ENCODE results near the gene GALNT6.
"Not testable (repeated sequence)": the region's sequence is repeated elsewhere in the genome, so short reads cannot be mapped to it uniquely, and the experiment has no call there.

Gene GALNT6

DNA sequence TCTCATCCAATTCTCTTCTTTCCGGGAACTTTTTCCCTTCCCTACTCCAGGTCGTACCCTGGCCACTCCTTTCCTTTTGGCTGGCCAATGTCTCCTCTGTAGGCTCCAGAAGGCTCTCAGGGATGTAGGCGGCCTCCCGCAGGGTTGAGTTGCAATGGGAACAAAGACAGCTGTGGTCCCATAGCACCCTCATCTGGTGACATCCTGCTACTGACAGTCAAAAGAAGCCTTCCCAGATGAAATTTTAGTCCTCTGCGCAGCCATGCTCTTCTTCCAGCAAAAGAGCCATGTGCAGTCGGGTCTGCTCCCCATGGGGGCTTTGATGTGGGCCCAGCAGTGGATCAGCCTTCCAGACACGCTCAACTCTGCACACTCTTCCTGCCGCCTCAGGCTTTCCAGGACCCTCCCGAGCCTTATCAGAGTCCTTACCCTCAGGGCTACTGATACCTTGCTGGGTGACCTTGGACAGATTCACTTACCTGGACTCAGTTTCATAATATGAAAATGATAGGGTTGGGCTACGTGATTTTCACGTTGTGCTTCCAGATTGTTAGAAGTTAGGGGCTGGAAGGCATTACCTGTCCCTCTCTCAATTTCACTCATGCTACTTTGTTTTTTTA is 39.2 kb downstream of the GALNT6 start:
- DNase-seq (ENCODE audit: low spot score), result peak; percentile 47

DNA sequence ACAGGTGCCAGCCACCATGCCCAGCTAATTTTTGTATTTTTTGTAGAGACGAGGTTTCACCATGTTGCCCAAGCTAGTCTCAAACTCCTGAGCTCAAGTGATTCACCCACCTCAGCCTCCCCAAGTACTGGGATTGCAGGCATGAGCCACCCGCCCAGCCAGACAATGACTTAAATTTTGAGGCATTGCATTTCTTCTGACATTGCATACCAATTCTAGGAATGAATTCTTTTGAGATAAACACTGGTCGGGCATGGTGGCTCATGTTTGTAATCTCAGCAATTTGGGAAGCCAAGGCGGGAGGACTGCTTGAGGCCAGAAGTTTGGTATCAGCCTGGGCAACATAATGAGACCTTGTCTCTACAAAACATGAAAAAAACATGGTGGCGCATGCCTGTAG is 42.2 kb downstream of the GALNT6 start:
- DNase-seq (ENCODE audit: low spot score), result no peak

DNA sequence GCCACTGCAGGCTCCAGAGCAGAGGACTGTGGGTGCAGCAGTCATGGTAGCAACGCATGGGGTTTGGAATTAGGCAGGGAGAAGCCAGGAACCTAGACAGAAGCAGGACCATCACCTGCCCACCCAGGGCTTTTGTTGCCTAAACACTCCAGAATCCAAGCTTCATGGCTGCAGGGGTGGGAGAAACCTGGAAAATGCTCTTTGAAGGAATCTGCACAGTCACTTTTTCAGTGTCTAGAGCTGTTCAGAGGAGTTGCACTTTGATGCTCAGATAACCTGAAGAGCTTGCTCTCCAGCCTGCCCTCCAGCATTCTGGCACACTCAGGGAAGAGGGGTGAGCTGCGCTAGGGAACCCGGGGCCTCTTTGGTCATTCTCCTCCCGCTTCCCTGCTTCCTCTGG is 43.1 kb downstream of the GALNT6 start:
- no peak for DNase-seq (ENCODE audit: low spot score)

DNA sequence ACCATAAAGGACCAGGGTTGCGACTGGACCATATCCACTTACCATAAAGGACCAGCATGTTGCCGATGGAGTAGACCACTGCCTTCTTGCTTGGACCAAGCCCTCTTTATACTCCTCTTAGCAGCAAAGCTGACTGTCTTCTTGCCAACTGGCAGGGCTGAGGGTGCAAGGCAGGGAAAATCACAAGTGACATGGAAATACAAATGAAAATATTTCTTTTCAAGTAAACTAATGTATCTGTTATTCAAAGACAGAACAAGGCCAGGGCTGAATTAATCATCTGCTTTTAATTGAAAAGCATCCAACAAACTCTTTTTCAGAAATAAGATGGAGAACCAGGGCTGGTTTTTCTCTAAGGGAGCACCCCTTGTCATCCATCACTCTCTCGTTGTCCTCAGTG is 44.6 kb downstream of the GALNT6 start, which contains the start of gene CELA1:
CELA1 (minus strand) TSS at position 99 of the 400 bp plus-strand sequence; CDS start at position 58, 41 bp downstream.
- DNase-seq (ENCODE audit: low spot score), result no peak

DNA sequence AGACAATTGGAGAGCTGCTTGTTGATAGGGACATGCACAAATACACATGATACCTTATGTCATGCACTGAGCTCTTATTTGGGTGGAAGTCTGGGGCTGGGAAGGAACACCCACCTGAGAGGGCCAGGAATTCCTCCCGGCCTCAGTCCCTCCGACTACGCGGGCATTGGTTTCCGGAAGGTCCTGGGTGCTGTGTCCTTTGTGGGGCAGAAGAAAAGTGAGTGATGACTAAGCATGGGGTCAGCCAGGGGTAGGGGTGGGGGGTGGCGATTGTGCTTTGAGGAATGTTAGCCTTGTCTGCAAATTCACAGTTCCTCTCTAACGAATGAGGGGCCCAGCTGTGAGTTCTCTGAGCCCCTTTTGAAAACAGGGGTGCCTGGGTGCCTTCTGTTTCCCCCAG is 45.5 kb downstream of the GALNT6 start:
- DNase-seq (ENCODE audit: low spot score), result no peak

DNA sequence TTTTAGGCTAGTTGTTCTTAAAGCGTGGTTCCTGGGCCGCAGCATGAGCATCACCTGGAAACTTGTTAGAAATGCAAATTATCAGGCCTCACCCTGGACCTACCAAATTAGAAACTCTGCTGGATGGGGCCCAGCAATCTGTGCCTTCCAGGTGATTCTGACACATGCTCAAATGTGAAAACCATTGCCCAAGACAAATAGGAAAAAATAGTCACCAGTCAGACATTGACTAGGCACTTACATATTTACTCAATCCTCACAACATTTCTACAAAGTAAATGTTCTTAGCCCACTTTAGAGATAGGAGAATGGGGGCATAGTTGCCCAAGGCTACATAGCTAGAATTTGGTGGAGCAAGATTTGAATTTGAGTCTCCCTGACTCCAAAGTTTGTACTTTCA is 48.0 kb downstream of the GALNT6 start:
- DNase-seq (ENCODE audit: low spot score), result no peak

DNA sequence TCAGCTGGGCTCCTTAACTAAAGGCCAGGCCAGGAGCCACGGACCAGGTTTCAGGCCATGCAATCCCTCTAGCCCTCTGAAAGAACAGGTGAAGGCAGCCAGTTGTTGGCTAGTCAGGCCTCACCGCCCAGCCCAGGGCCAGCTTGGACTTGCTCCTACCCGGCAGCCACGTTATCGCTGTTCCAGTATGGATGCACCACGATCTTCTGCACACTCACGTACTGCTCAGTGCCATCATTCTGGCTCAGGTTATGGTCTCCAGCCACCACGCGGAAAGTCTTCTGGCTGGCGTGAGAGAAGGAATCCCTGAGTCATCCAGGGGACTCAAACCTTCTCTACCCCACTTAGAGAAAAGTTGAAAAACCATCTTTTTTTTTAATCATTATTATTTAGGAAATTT is 48.8 kb downstream of the GALNT6 start:
- no peak for DNase-seq (ENCODE audit: low spot score)

DNA sequence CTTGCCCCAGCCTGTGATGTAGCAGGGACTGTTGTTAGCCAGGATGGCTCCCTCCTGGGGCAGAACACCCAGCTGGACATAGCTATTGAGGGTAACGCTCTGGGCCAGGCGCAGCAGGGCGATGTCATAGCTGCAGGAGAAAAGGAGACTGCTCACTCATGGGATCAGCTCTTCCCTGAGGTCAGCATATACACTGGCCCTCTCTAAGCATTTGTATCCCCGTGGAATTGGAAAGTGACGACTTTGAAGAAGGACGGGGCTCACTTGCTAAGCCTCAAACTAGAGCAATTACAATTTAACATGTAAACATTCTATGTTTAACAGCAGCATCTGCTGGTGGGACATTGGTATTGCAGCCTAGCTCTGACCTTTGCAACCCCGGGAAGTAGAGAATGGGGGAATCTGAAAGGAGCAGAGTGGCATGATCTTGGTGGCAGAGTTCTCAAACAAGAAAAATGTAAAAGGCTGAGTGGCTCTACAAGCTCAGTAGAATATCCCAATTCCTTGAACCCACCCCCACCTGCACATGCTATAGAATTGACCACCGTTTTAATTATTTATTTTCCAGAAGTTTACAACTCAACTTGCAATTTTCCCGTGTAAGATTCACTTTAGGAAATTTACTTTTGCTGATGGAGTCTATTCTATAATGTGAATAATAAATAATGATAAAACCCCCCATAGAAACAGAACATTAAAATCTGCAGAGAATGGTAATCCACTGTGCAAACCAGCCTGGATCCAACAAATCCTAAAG is 49.8 kb downstream of the GALNT6 start:
- peak; percentile 83 for DNase-seq (ENCODE audit: low spot score)

DNA sequence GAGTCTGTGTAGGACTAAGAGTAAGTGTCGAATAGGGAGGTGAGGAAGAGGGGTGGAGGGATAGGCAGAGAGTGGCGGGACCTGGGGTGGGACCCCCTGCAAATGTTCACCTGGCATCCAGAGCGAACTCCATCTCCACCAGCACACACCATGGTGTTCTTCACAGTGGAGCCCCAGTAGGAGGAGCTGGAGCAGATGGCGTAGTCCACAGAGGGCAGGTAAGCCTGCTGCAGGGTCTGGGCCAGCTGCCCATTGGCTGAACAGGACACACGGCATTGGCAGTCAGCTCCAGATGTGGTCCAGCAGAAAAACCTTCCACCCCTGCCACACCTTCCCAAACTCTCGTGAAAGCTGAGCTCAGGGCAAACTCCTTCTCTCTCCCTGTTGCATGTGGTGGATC is 51.5 kb downstream of the GALNT6 start:
- DNase-seq (ENCODE audit: low spot score), result no peak

DNA sequence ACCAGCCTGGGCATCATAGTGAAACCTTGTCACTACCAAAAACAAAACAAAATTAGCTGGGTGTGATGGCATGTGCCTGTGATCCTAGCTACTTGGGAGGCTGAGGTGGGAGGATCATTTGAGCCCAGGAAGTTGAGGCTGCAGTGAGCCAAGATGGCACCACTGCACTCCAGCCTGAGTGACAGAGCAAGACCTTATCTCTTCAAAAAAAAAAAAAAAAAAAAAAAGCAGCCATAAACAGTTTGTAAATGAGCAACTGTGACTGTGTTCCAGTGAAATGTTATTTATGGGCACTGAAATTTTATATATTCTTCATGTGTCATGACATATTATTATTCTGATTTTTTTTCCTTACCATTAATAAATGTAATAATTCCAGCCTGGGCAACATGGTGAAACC is 53.9 kb downstream of the GALNT6 start:
- DNase-seq (ENCODE audit: low spot score), result not testable (repeated sequence)

DNA sequence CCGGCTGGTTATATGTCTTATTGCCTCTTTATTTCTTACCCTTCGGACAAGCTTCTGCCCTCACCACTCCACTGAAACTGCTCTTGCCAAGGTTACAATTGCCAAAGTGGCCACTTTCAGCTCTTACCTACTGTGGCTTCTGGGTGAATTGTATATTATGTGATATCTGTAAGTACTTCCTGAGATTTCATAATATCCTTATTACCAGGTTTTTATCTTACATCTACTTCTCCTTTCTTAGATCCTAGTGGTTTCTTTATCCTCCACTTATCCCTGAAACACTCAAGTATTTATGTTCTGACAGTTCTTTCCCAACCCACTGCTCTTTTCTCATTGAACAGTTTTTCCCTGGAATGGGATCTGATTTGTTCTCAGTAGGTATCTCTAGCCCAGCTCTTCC is 55.3 kb downstream of the GALNT6 start:
- DNase-seq (ENCODE audit: low spot score), result no peak

DNA sequence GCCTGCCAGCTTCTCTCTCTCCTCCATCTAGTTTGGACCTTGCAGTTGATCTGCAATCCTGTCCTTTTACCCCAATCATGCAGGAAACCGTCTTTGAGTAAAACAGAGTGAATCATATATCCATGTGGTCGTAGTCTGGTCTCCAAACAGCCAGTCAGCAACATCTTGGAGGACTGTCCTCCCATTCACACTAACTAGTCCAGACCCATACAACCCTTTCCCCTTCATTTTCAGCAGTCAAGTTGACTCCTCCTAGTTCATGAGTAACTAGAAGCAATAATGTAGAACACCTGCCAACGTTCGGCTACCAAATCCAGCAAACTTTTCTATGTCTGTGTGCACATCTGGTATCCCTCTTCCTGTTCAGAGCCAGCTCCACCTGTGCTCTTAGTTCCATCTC is 56.4 kb downstream of the GALNT6 start:
- no peak for DNase-seq (ENCODE audit: low spot score)

DNA sequence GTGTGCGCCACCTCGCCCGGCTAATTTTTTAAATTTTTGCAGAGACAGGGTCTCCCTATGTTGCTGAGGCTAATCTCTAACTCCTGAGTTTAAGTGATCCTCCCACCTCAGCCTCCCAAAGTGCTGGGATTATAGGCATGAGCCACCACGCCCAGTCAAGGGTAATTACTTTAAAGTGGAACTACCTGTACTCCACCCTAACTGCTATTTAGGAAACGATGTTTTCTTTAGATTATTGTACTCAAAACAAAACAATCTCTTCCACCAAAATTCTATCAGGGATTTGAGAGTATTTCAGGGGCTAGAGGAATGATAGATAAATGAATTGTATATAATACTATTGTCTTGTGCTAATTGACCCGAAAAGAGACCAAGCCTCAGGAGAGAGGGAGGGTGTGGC is 57.7 kb downstream of the GALNT6 start:
- DNase-seq (ENCODE audit: low spot score), result no peak

DNA sequence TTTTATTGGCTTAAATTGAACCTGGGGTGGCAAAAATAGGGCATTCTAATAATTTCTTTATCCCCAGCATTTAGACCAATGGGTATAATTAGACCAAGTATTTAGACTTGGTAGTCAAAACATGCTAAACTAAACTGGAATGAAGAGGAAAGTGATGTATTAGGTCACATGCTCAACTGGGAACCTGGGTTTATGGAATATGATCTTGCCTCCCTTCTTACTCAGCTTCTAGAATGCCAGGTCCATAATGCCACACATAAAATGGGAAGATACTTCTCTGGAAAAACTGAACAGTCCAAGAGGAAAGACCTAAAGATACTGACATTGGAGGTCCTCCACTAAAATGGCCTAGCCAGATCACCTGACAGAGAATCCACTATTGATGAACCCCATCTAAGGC is 61.0 kb downstream of the GALNT6 start:
- DNase-seq (ENCODE audit: low spot score), result no peak

DNA sequence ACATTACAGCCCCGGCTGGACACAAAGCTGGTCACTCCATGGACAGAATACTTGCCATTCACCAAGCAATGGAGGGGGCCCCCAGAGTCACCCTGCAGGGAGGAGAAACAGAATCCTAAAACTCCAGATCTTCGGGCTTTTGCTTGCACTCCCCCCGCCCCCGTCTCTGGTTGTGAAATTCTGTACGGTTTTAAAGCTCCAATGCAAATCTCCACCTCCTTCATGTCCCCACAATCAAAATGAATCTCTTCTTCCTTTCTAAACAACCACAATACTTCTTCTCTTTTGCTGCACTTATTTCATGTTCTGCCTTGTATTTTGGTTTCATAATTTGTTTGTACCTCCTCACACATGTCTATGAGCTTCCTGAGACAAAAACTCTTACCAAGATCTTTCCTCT is 61.5 kb downstream of the GALNT6 start:
- no peak for DNase-seq (ENCODE audit: low spot score)

DNA sequence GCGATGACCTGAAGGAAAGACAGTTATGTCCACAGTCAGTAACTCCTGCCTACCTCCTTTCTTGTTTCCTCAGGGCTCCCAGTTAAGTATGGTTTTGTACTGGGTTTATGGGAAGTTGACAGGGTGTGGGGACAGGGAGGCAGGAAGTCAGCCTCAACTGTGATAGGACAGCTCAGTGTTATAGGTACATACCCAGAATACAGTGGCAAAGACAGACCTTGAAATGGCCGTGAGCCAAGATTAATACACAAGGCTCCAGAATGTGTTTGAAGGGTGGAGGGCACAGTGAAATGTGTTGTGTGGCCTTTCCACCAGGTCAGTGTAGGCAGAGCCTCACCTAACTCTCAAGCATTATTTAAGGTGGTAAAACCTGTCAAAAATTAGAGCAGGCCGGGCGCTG is 62.6 kb downstream of the GALNT6 start:
- no peak for DNase-seq (ENCODE audit: low spot score)

DNA sequence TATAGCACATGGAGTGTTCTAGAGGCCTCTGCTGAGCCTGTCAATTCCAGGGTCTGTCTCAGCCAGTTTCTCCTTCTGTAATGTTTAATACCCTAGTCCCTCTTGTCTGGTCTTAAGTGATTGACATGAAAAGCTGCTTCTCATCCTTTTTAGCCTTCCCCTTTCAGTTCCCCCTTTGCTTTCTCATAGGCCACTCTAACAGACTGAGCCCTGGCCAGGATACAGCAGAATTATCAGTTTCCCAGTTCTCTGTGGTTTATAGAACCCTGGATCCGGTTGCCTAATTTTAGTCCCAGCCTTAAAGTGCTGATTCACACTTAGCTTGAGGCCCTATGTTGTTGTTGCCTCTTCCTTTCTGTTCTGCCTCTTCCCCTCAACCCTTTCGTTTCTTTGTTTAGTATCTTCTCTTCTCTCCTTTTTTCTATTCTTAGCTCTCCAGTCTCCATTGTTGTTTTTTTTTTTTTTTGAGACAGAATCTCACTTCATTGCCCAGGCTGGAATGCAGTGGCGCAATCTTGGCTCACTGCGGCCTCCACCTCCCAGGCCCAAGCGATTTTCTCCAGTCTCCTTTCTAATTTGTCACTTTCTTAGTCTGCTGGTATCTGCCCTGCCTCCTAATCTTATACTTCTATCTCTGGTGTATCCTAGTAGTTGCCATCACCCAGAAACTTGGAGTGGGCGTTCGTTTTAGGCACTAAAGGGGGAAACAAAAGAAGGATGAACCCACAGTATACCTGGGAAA is 64.3 kb downstream of the GALNT6 start:
- peak; percentile 34 for DNase-seq (ENCODE audit: low spot score)

DNA sequence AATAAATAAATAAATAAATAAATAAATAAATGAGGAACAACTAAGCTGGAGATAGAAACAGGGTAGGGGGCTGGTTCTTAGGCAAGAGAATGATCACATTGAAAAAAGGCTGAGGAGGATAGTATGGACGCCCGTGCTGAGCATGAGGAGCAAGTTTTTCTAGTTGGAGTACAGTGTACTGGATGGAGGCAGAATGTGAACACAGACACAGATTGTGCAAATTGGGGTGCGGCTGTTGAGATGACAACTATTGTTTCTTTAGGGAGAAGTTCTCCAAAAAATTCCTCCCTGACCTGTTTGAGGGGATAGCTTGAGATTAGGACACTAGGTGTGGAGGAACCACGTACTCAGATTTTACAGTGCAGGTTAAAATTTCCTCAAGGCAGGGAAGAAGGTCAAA is 66.3 kb downstream of the GALNT6 start:
- DNase-seq (ENCODE audit: low spot score), result no peak

DNA sequence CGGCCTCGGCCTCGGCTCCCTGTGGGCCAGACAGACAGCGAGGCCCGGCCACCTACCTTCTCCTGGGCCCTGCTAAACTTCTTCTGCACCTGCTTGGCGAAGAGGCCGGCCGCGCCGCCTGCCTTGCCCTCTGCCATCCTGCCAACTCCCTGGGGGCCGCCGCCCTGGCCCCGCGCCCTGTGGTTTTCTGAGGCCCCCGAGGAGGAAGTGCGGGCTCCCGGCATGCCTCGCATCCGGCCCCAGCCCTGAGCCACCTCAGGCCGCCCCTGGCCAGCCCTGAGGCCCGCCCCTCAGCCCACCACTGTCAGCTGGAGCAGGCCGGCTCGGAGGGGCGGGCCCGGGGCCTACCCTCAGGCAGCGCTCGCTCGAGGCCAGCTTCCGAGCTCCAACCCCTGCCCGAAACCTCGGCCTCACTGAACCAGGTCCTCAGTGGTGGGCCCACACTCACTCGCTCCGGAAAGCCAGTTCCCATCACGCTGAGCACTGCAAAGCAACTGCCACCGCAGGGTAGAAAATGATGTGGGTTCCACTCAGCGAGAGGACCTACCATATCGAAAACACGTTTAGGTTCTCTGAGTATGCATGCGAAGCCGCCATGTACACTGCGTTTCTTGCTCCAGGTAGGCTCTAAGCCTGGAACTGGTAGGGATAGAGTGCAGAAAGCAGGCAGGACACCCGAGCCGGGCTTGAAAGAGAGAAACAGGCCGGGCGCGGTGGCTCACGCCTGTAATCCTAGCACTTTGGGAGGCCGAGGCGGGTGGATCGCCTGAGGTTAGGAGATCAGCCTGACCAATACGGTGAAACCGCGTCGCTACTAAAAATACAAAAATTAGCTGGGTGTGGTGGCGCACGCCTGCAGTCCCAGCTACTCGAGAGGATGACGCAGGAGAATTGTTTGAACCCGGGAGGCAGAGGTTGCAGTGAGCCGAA is 67.0 kb downstream of the GALNT6 start, which contains the start of gene BIN2:
BIN2 (minus strand) TSS at position 209 of the 930 bp plus-strand sequence; CDS start at position 137, 72 bp downstream.
- DNase-seq (ENCODE audit: low spot score), result peak; percentile 67

DNA sequence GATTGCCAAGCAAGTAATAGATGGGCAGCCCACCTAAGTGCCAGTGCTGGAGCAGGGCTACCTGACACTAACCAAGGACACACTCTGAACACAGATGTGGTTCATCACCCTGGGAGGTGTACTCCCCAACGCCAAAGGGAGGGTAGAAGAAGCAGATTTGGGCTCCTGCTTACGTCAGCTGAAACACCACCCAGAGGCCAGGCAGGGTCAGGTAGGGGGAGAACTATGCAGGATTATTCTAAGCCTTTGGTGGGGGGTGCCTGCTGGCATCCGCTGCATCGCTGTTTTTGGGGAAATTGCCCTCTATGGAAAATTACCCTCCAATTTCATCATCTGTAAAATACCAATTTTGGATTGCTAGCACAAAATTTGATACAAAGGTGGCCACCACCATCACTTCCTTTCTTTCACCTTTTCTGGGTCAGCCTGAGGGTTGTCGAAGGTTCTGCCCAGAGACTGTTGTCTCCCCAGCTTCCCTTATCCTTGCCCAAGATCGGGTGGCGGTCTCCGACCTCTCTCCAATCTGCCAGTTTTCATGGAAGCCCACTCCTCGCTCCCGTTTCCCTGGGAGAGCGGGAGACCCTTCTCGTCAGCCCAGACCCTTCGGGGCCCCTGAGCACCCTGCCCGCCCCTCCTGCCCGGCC is 67.8 kb downstream of the GALNT6 start:
- DNase-seq (ENCODE audit: low spot score), result peak; percentile 69

DNA sequence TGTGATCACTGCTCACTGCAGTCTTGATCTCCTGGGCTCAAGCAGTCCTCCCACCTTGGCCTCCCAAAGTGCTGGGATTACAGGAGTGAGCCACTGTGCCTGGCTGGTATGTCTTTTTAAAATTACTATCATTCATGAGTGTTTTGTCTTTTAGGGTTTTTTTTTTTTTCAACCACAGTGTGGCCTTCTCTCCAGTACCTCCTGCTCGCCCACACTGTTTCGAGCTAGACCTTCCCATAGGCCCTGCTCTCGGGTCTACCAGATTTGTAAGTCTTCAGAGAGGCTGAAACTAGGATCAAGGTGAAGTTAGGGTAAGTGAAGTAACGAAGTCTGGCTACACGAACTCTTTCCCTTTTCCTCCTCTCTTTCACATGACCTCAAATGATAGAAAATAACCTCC is 68.8 kb downstream of the GALNT6 start:
- no peak for DNase-seq (ENCODE audit: low spot score)
